ENCODE results near the gene ATP5PB.

Gene ATP5PB

GRCh38 chr1:111448918-111449702 lies at the start of gene ATP5PB, which contains the start of gene WDR77:
Gene ATP5PB (plus strand): TSS chr1:111449464. CDS start chr1:111449542, 78 bp downstream.
Gene WDR77 (minus strand): TSS chr1:111449256. CDS start chr1:111449169, 87 bp downstream.
- no peak for TF ChIP-seq CTCF (conservative IDR thresholded peaks at IDR 0.05)
- H3K27ac ChIP-seq, result peak within 1 kb of the TSS; percentile 90

GRCh38 chr1:111399792-111400610 lies 49.3 kb upstream of the ATP5PB start:
- peak; percentile 78 for TF ChIP-seq CTCF (conservative IDR thresholded peaks at IDR 0.05)
- H3K27ac ChIP-seq, result peak overlapping the region; percentile 47

- TF ChIP-seq CTCF (conservative IDR thresholded peaks at IDR 0.05), result no peak
- H3K27ac ChIP-seq, result no peak overlapping the region
These were observed 47.2 kb upstream of the ATP5PB start for GRCh38 chr1:111402083-111402482.

- peak overlapping the region; percentile 87; the same call in 1 of the 2 replicates for H3K27ac ChIP-seq
- TF ChIP-seq CTCF (conservative IDR thresholded peaks at IDR 0.05), result no peak
These were observed 44.7 kb upstream of the ATP5PB start for GRCh38 chr1:111404588-111404987.

- peak overlapping the region; percentile 87 for H3K27ac ChIP-seq
These were observed 42.9 kb upstream of the ATP5PB start for GRCh38 chr1:111406321-111406768.

GRCh38 chr1:111407301-111407700 lies 42.0 kb upstream of the ATP5PB start:
- H3K27ac ChIP-seq, result peak overlapping the region; percentile 87
- TF ChIP-seq CTCF (conservative IDR thresholded peaks at IDR 0.05), result no peak

More at GRCh38 chr1:111406321-111406768, 42.9 kb upstream of the ATP5PB start:
- TF ChIP-seq CTCF (conservative IDR thresholded peaks at IDR 0.05), result no peak

- no peak overlapping the region for H3K27ac ChIP-seq
- no peak for TF ChIP-seq CTCF (conservative IDR thresholded peaks at IDR 0.05)
These were observed 36.4 kb upstream of the ATP5PB start for GRCh38 chr1:111412839-111413238.
